Posterior cingulate gyrus (tissue), 11 donors: ENCODE data around the gene FBXO42.
A peak's percentile ranks its signal among the peaks of the same experiment; 100 is the strongest.

ENCODE experiments used
- DNase-seq, 10 donors: peaks; one replicate each; pipeline versions ENCODE4 v3.0.0 to v3.0.0-alpha.2; 2020 to 2021; ENCODE audit warnings: mixed read lengths in 3 of 10
- intact Hi-C: fragments of 100-400 bp; cut with DNase I; formaldehyde crosslinking; loops from one replicate; pipeline ENCODE4 v1.15.1; 2023

The FBXO42 gene

DNA sequence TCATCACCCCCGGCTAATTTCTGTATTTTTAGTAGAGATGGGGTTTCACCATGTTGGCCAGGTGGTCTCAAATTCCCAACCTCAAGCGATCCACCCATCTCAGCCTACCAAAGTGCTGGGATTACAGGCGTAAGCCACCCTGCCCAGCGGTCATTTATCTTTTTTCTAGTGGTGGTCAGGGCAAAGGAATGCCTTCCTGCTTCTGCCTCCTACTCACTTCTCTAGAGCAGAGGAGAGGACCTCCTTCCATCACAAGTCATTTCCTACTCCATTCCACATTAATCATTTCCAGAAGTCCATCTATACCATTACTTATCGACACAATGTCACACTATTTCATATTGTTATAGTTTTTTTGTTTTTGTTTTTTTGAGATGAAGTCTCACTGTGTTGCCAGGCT, 13.3 kb downstream of the FBXO42 start:
- no peak for DNase-seq
- intact Hi-C loops: no loop called here

DNA sequence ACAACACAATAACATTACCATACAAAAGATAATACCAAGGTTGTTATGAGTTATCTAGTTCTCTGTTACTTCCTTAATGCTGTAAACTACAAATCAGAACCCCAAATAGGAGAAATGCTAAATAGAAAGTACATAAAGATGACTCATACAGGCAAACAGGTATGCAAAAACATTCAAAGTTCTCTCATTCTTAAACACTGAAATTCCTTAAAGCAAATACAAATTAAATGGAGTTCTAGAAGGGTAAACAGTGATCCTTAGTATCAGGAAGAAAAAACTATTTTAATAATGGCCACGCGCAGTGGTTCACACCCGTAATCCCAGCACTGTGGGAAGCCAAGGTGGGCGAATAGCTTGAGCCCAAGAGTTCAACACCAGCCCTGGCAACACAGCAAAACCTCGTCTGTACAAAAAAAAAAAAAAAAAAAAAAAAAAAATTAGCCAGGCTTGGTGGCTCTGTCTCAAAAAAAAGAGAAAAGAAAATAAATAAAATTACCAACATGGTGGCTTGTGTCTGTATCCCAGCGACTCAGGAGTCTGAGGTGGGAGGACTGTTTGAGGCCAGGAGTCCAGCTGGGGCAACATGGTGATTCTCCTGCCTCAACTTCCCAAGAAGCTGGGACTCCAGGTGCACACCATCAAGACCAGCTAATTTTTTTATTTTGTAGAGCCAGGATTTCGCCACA, 17.5 kb downstream of the FBXO42 start:
- intact Hi-C loops: no loop called here

DNA sequence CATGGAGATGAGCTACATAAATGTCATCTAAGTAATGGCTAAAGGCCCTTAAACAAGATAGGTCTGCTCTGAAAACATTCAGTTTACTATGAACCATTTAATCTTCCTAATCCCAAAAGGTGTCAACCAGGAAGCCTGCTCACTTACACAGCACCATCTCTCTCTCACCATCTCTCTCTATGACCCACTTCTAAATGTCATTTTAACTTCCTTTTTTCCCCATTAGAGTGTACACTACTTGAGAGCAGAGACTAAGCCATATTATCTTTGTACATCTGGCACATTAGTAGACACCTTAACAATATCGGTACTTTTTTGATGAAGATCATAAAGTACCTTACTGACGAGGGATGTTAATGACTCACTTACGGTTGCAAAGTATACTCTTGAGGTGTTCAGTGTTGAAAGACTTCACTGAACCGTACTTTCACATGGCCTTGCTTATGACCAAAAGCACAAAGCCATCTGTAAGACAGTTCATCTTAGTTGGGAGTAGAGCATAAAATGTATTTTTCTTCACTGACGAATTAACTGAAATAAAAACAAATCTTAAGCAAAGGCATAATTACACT, 25.4 kb downstream of the FBXO42 start:
- intact Hi-C loops: no loop called here

More for the DNA sequence above, 17.5 kb downstream of the FBXO42 start:
- no peak for DNase-seq

DNA sequence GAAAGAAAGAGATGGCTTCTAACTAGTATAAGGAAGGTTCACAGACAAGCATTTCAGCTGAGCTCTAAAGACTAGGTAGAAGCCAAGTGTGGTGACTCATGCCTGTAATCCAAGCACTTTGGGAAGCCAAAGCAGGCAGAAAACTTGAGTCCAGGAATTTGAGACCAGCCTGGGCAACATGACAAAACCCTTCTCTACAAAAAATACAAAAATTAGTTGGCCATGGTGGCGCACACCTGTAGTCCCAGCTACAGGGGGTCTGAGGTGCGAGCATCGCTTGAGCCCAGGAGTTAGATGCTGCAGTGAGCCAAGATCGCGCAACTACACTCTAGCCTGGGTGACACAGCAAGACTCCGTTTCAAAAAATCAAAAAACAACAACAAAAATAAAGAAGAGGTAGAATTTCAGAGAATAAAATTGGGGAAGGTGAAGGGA, 27.8 kb downstream of the FBXO42 start:
- DNase-seq: no peak
- intact Hi-C loops: no loop called here

More for the DNA sequence above, 25.4 kb downstream of the FBXO42 start:
- DNase-seq: no peak

DNA sequence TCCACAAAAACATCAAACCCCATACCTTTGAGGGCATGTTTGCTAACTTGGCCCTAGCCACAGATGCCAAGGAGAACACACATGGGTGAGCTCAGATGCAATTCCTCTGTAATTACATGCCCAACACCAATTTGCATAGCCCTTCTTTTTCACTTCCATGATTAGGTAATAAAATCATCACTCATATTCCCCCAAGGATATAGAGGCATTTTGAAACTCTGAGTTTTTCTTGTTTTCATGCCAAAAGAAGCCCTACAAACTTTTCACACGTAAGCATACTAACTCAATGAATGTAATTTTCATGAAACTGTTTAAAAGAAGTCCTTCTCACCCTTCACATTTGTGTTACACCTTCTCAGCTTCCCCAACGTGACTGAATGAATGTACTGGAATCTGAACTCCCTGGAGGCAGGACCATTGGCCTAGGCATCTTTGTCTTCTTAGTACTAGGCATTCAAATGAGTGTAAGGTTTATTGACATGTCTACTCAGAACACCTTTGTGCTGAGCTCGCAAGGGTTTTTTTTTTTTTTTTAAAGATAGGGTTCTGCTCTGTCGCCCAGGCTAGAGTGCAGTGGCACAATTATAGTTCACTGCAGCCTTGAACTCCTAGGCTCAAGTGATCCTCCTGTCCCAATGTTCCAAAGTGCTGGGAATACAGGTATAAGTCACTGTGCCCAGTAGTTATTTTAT, 31.0 kb downstream of the FBXO42 start:
- no peak for DNase-seq
- intact Hi-C loops: no loop called here

DNA sequence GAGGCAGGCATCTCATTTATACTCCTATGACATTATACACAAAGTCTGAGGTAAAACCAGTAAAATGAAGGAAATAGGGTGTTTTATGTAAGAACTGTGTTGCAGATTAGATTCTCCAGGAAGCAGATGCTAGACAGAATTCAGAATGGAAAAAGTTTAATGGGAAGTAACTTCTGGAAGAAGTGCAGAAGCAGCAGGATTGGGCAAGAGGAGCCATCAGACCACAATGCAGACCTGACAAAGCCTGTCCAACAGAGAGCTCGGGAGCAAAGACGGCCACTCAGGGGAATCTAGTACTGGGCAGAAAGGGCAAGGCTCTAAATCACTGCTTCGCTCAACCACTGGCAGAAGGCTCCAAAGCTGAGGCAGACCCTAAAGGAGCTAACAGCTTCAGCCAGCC, 33.7 kb downstream of the FBXO42 start:
- no peak for DNase-seq
- intact Hi-C loops: no loop called here

DNA sequence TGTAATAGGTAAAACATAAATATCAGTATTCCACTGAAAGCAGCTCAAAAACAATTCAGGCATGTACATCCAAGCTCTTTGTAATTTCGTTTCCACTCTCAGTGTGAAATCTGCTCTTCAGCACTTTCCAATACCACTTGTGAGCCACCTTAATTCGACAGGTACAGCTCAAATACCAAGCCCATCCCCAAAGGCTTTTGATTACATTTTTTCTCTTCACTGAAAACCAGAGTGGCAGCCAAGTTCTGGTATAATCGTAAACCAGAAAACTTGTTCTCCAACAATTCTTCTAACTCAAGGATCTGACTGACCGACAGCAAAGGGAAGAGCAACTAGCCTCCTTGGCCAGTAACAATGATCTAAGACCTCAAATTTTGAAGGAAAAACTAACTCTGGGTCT, 36.8 kb downstream of the FBXO42 start:
- intact Hi-C loops: no loop called here

DNA sequence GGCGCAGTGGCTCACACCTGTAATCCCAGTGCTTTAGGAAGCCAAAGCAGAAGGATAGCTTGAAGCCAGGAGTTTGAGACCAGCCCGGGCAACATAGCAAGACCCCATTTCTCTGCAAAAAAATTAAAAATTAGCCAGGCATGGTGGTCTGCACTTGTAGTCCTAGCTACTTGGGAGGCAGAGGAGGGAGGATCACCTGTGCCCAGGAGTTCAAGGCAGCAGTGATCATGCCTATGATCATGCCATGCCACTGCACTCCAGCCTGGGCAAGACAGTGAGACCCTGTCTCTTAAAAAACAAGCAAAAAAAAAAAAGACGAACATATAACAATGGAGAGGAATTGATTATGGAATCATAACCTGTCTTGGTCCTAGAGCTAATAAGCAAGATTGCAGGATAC, 45.1 kb downstream of the FBXO42 start:
- peak in 1 of 10 donors; percentile 42 for DNase-seq
- intact Hi-C loops: no loop called here

More for the DNA sequence above, 36.8 kb downstream of the FBXO42 start:
- DNase-seq: no peak

DNA sequence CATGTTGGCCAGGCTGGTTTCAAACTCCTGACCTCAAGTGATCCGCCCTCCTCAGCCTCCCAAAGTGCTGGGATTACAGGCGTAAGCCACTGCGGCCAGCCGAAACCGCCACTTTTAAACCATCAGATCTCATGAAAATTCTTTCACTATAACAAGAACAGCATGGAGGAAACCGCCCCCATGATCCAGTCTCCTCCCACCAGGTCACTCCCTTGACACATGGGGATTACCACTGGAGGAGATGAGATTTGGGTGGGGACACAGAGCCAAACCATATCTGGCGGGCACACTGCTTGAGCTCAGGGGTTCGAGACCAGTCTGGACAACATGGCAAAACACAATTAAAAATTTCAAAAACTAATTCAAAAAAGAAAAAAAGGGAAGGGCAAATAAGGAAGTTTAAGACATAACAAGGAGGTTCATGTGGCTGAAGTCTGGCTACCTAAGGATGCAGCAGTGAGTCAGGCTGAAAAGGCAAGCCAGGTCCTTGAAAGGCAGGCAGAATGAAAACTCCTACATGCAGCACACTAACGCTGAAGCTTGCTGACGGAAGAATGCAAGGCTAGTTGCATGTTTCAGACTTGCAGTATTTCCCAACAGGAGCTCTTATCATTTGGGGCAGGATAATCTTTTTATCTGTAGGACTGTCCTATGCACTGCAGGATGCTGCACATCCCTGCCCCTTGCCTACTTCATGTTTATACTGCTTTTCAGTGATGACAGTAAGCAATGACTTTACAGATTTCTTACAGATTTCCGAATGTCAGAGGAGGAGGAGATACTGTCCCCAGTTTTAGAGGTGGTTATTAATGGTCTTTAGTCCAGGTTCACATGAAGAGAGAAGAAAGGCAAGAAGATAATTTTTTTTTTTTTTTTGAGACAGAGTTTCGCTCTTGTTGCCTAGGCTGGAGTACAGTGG, 49.3 kb downstream of the FBXO42 start:
- intact Hi-C loops: no loop called here
- no peak for DNase-seq

DNA sequence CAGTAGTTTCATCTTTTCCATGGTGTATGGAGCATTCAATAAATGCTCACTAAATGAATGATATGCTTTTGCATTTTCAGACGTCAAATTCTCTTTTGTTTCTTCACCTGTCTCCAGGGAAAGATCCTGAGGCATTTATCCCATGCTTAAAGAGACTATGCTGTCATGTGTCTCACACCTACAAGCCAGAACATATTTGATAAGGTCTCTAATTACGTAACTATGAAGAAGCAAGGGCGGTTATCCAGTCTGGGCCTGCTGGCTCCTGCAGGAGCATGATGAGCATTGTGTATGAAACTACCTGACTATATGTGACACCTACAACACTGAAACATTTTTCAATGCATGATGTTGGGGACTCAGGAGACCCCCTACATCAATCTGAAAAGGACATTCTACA, 51.8 kb downstream of the FBXO42 start:
- DNase-seq: peak in 1 of 10 donors; percentile 20
- intact Hi-C loops: no loop called here

DNA sequence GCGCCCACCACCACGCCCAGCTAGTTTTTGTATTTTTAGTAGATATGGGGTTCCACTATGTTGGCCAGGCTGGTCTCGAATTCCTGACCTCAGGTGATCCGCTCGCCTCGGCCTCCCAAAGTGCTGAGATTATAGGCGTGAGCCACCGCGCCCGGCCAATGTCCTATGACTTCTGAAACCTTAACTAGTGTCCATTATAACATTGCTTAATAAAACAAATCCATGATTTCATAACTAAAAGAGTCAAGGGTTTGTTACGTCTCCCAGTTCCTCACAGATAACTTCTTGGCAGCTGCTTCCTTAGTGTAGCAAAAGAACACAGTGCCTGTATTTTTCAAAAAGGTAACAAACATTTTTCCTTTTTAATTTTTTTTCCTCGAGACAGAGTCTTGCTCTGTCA, 53.6 kb downstream of the FBXO42 start:
- DNase-seq: peak in 1 of 10 donors; percentile 19
- intact Hi-C loops: no loop called here

DNA sequence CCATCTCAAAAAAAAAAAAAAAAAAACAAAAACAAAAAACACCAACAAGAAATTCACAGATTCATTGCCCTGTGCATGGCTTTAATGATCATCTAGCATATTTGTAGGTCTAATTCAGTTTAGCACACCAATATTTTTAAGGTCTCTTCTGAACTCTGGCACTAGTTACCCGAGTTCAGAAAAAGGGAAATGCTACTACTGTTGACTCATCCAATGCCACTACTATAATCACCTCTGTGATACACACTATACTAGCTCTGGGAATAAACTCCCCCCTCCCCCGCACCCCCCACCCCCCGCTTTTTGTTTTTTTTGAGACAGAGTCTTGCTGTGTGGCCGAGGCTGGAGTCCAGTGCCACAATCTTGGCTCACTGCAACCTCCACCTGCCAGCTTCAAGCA, 55.6 kb downstream of the FBXO42 start:
- intact Hi-C loops: no loop called here
- peak in 1 of 10 donors; percentile 7 for DNase-seq

DNA sequence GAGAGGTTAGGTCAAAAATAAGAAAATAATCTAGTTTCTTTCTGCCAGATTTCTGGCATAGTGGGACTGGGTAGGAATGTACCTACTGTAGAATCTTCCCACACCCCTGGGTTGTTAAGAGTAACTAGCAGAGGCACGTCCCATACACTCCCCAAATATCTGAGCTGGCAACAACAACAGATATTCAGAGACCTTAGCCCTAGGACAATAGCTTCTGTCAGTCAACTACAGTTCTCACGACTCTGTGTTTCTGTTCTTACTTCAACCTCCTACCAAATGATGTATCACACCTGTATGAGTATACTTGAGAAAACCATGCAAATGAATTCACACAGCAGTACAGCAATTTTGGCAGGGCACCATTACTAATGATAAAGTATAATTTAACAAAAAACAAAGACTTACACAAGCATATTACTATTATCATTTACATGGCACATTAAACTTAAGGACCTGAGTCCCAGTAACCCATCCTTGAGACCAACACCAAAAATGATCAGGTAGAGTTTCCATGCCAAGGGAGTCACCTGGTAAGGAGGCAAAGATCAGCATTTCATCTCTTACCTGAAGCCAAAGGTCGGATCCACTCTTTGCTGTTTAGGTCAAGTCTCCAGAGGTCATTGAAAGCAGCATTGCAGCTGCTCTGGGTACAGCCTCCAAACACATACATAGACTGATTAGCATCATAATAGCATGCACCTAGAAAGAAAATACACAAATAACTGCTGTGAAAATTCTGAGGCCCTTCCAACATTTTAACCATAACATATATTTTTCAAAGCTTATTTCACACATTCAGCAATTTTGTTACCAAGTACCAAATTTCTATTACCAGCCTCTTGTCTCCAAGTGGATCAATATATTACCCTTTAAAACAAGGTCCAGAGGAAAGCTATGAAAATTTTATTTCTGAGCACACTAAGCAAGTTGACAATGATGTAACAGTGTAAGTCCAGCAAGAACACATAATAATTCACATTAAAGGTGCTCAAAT, 57.8 kb downstream of the FBXO42 start:
- DNase-seq: peak in 1 of 10 donors; percentile 1
- intact Hi-C loops: no loop called here

DNA sequence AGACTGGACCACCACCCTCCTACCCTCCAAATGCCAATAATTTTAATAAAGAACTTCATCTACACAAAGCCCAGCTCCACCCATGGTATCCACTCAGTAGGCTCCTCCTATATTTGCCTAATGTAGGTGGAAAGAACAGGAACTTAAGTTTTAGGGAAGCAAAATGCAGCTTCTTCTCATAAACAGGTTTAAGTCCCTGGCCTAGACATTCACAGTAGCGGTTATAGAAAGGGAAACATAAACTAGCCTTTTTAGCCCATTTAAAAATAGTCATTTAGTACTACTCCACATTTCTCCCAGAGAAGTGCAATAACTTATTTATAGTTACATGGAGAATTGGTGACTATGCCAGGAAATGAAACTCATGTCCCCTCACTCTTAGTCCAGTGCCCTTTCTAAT, 58.7 kb downstream of the FBXO42 start:
- intact Hi-C loops: no loop called here
- no peak for DNase-seq

DNA sequence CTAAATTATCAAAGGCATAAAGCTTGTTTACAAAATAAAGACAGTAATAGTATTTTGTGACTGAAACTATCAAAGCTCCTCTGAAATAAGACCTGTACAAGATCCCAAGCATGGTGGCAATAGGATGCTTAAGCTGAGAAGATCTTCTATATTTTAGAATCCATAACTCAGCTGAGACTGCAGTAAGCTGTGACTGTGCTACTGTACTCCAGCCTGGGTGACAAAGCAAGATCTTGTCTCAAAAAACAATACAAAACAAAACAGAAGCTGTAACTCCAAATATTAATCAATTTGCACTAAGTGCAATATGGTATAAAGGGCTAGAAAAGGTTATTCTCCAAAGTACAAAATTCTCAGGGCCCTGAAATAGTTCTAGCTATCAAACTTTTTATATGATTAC, 59.5 kb downstream of the FBXO42 start:
- intact Hi-C loops: no loop called here
- peak in 1 of 10 donors; percentile 7 for DNase-seq

DNA sequence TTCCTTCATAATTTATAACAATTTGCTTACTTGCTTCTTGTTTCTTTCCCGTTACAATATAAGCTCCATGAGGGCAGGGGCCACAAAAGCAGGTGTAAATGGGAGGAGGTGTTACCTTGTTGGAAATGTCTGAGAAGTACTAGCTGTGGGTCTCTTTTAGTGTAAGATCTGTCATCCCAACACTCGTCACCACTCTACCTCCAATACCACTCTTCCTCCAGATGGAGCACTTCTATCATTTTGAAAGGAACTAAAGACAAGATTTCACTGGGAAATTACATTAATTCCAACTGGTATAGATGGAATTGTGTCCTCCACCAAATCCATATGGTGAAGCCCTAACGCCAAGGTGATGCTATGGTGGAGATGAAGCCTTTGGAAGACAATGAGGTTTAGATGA, 62.3 kb downstream of the FBXO42 start:
- DNase-seq: no peak
- intact Hi-C loops: no loop called here

DNA sequence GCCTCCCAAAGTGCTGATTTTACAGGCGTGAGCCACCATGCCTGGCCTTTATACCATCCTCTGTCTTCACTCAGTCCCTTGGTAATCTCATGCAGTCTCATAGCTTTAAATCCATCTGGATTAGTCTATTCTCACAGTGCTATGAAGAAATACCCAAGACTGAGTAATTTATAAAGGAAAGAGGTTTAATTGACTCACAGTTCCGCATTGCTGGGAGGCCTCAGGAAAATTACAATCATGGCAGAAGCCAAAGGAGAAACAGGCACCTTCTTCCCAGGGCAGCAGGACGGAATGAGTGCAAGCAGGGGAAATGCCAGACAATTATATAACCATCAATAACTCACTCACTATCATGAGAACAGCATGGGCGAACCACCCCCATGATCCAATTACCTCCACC, 66.2 kb downstream of the FBXO42 start:
- intact Hi-C loops: no loop called here
- DNase-seq: no peak

DNA sequence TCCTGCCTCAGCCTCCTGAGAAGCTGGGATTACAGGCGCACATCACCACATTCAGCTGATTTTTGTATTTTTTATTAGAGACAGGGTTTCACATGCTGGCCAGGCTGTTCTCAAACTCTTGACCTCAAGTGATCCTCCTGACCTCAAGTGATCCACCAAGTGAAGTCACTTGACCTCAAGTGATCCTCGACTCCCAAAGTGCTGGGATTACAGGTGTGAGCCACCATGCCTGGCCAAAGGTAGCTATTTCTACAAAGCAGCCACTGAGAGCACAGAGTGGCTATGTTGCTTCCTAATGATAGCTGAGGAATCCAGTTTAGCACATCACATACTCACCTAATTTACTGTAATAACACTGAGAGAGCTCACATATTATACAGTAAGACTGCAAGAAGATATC, 70.5 kb downstream of the FBXO42 start:
- intact Hi-C loops: no loop called here

DNA sequence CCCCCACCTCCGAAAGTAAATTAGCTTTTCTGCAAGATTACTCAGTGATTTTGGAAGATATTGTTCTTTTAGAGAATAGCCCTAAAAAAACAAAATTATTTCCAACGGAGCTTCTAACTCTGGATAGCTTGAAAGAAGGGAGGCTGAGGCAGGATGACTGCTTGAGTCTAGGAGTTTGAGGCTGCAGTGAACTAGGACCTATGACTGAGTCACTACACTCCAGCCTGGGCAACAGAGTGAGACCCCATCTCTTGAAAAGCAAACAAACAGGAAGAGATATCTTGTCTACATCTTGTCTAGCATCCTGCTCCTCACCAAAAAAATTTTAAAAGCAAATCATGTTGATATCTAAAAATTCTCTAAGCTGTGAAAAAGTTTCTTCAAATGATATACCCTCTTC, 73.1 kb downstream of the FBXO42 start:
- intact Hi-C loops: no loop called here
- no peak for DNase-seq

More for the DNA sequence above, 70.5 kb downstream of the FBXO42 start:
- no peak for DNase-seq
